Brain microvascular endothelial cell (primary cell): ENCODE results near the gene ZBTB22.
"Not testable (repeated sequence)": the region's sequence is repeated elsewhere in the genome, so short reads cannot be mapped to it uniquely, and the experiment has no call there.

Experiments used
- DNase-seq: peaks from one replicate; pipeline ENCODE4 v3.0.0-alpha.2; 2020
- H3K27ac ChIP-seq: fragments of 250-450 bp; sonication (Bioruptor Pico); 2 replicates; pipeline ENCODE4 v1.5.1; 2020; ENCODE audit warnings: mild to moderate bottlenecking, moderate library complexity
- H3K27me3 ChIP-seq: fragments of 250-450 bp; sonication (Bioruptor Pico); replicated peaks from 2 replicates; pipeline ENCODE4 v1.5.1; 2020; ENCODE audit warnings: mild to moderate bottlenecking
- H3K36me3 ChIP-seq: fragments of 250-450 bp; sonication (Bioruptor Pico); replicated peaks from 2 replicates; pipeline ENCODE4 v1.5.1; 2020; ENCODE audit warnings: mild to moderate bottlenecking
- H3K4me3 ChIP-seq: 2 replicates; pipeline ENCODE4 v1.5.1; 2011; ENCODE audit warnings: low read depth, mild to moderate bottlenecking, control low read depth, low read length, moderate library complexity
- CTCF ChIP-seq: IDR thresholded peaks from 2 replicates; pipeline ENCODE4 v1.5.1; 2011; ENCODE audit warnings: low read depth, mild to moderate bottlenecking, moderate library complexity, low read length, control low read depth, inconsistent platforms; ENCODE audit errors: missing control alignments
- in situ Hi-C: cut with HindIII; loops from 2 replicates; pipeline ENCODE4 v1.10.0; 2017; ENCODE audit warnings: low sequenced_read_pairs, low pct_ligation_motif_present

ZBTB22 gene

GRCh38 chr6:33278392-33278741 lies 39.2 kb downstream of the ZBTB22 start:
- no peak for TF ChIP-seq CTCF
- Histone ChIP-seq H3K27me3 (no peaks in the 10 kb centered on the region), H3K4me3 (no peak overlapping the region), H3K36me3 (peaks cover 73% of the 10 kb centered on the region), H3K27ac (no peak overlapping the region)
- in situ Hi-C loops, result no loop called here
- no peak for DNase-seq

GRCh38 chr6:33277663-33278391 lies 39.7 kb downstream of the ZBTB22 start:
- Histone ChIP-seq H3K4me3 (peak overlapping the region; percentile 52), H3K27ac (peak overlapping the region; percentile 22), H3K27me3 (no peaks in the 10 kb centered on the region), H3K36me3 (peaks cover 75% of the 10 kb centered on the region)
- in situ Hi-C loops, result no loop called here
- DNase-seq, result no peak
- no peak for TF ChIP-seq CTCF

- peak within 1 kb of the TSS; percentile 52 for H3K4me3 ChIP-seq
- H3K27me3 ChIP-seq, result no peaks in the 10 kb centered on the region
- in situ Hi-C loops, result no loop called here
- peaks cover 76% of the 10 kb centered on the region for H3K36me3 ChIP-seq
- peak; percentile 55 for TF ChIP-seq CTCF
- peak within 1 kb of the TSS; percentile 22 for H3K27ac ChIP-seq
- peak; percentile 44 for DNase-seq
Observed at GRCh38 chr6:33276864-33277662, 40.5 kb downstream of the ZBTB22 start, which contains the start of gene B3GALT4. TSS of gene B3GALT4 (plus strand) at chr6:33277123. CDS start at chr6:33277420, 297 bp downstream.

- in situ Hi-C loops, result no loop called here
- TF ChIP-seq CTCF, result no peak
- H3K4me3 ChIP-seq, result peak overlapping the region; percentile 52
- no peak for DNase-seq
- peaks cover 73% of the 10 kb centered on the region for H3K36me3 ChIP-seq
- H3K27ac ChIP-seq, result no peak overlapping the region
- H3K27me3 ChIP-seq, result no peaks in the 10 kb centered on the region
Observed at GRCh38 chr6:33276581-33276863, 41.0 kb downstream of the ZBTB22 start.

GRCh38 chr6:33275795-33276580 lies 41.6 kb downstream of the ZBTB22 start:
- in situ Hi-C loops, DNase-seq, H3K27me3 ChIP-seq, H3K27ac ChIP-seq: not testable (repeated sequence)
- H3K4me3 ChIP-seq, result peak overlapping the region; percentile 52
- H3K36me3 ChIP-seq, result peaks cover 67% of the 10 kb centered on the region
